Kidney (tissue), 14 donors: ENCODE data around the gene RAD21L1. TPM values are rescaled to one million over a fixed set of nuclear protein-coding genes. Genes with fewer than 3 reads are reported as not detected.
A peak's percentile ranks its signal among the peaks of the same experiment; 100 is the strongest.

Experiments
- DNase-seq, 5 donors: peaks; one replicate each; pipeline ENCODE4 v3.0.0-alpha.2; 2013 to 2020
- FAIRE-seq: peaks from 2 replicates; lab custom pipeline; 2012; peaks lifted over from hg19 to GRCh38; lab: Jason Lieb, UNC
- H3K27ac ChIP-seq, 2 donors: one replicate each; pipeline ENCODE4 v1.7.0; 2013; ENCODE audit warnings: low read depth in 2 of 2, low read length in 2 of 2, inconsistent platforms in 1 of 2
- H3K27me3 ChIP-seq: one replicate; pipeline ENCODE4 v1.7.1; 2013; ENCODE audit warnings: low read length, inconsistent platforms; ENCODE audit not compliant: control insufficient read depth, insufficient read depth
- H3K36me3 ChIP-seq, 3 donors: one replicate each; pipeline versions ENCODE4 v1.7.0 to v1.7.1; 2013; ENCODE audit warnings: low read length in 3 of 3, control low read depth in 1 of 3, inconsistent platforms in 1 of 3; ENCODE audit not compliant: insufficient read depth in 3 of 3, control insufficient read depth in 2 of 3
- H3K4me1 ChIP-seq, 3 donors: one replicate each; pipeline versions ENCODE4 v1.7.0 to v1.7.1; 2013; ENCODE audit warnings: low read length in 3 of 3, inconsistent platforms in 1 of 3, low read depth in 1 of 3; ENCODE audit not compliant: control insufficient read depth in 2 of 3, insufficient read depth in 2 of 3
- H3K4me3 ChIP-seq, 3 donors: one replicate each; pipeline versions ENCODE4 v1.7.0 to v1.8.1; 2013; ENCODE audit warnings: low read length in 3 of 3, control low read depth in 1 of 3, inconsistent platforms in 1 of 3
- H3K9ac ChIP-seq, 3 donors: one replicate each; pipeline versions ENCODE4 v1.7.0 to v1.7.1; 2013; ENCODE audit warnings: low read length in 3 of 3, control low read depth in 1 of 3, inconsistent platforms in 1 of 3
- H3K9me3 ChIP-seq, 3 donors: one replicate each; pipeline versions ENCODE4 v1.7.0 to v1.7.1; 2013; ENCODE audit warnings: low read length in 3 of 3, control low read depth in 1 of 3, inconsistent platforms in 1 of 3; ENCODE audit not compliant: control insufficient read depth in 2 of 3, insufficient read depth in 1 of 3
- intact Hi-C: fragments of 100-400 bp; cut with DNase I; formaldehyde crosslinking; loops from one replicate; pipeline ENCODE4 v1.11.1; 2022
- polyA plus RNA-seq: library from polyadenylated mRNA; stranded (reverse); fragments of 350-450 nt; fragmentation: Illumina TruSeq; extraction: RNeasy Lipid Tissue Mini Kit (QIAGEN cat#74804); gene quantifications from one replicate; pipeline ENCODE4 v1.2.3, GENCODE V29; 2014; ENCODE audit warnings: low read depth, low replicate concordance; ENCODE audit not compliant: insufficient read depth
- total RNA-seq: library from RNA; stranded (reverse); fragmentation: NEBNext Ultra II Directional; extraction: Animal tissue kit (Norgen Biotek cat#: 25700); gene quantifications from one replicate; pipeline ENCODE4 v1.2.1, GENCODE V29; 2021
- TF ChIP-seq, protein P1 (sequence below): IDR thresholded peaks from 3 replicates; pipeline ENCODE4 v1.5.1; 2012; ENCODE audit warnings: mild to moderate bottlenecking, moderate library complexity, borderline replicate concordance; ENCODE audit not compliant: insufficient read depth; ENCODE audit errors: extremely low read depth
- donor health status: control.
- donor health status: control.
- donor health status: control.
- donor health status: control.
- donor health status: control.
- donor health status: DM: yes; HTN: yes; CAD: no.
- donor health status: Normal renal cell carcinoma (clear cell type).

RAD21L1 gene
- total and polyA plus RNA-seq, 2 donors from 2014 or later: not detected

DNA sequence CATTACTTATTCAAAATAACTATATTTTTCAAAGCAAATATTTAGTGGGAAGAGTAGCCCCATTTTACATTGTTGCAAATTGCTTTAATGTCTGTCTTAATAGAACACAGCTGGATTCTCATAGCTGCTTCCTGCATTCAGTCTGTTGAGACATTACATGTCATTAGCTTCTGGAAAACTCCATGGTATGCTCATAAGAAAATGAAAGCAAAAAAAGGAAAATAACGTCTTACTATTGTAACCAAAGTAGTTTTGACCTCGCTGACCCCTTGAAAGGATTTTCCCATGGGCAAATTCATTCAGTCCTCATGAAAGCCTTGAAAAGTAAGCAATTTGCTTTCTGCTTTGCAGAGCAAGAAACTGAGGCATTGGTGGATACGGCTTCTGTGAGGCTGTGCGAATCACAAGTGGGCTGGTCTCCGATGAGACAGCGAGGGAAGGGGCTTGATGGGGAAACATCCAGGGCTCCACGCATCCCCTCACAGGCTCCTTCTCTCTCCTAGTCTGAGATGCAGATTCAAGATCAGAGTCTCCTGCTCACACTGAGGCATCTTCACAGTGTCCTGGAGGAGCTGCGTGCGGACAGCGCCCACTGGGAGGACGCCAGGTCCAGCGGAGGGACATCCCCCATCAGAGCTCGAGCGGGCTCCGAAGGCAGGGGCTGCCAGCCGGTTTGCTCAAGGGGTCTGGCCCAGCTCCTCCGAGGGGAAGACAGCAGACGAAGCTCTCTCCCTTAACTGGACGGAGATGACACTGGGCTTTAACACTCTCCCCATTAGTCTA, 19.3 kb upstream of the RAD21L1 start:
- TF ChIP-seq, protein P1, sequence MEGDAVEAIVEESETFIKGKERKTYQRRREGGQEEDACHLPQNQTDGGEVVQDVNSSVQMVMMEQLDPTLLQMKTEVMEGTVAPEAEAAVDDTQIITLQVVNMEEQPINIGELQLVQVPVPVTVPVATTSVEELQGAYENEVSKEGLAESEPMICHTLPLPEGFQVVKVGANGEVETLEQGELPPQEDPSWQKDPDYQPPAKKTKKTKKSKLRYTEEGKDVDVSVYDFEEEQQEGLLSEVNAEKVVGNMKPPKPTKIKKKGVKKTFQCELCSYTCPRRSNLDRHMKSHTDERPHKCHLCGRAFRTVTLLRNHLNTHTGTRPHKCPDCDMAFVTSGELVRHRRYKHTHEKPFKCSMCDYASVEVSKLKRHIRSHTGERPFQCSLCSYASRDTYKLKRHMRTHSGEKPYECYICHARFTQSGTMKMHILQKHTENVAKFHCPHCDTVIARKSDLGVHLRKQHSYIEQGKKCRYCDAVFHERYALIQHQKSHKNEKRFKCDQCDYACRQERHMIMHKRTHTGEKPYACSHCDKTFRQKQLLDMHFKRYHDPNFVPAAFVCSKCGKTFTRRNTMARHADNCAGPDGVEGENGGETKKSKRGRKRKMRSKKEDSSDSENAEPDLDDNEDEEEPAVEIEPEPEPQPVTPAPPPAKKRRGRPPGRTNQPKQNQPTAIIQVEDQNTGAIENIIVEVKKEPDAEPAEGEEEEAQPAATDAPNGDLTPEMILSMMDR: no peak
- peak in 1 of 5 donors; percentile 61 for DNase-seq
- peaks cover 0 to 5% (median 0%) of the 10 kb centered on the region in 3 donors for H3K4me1 ChIP-seq
- no peak overlapping the region for H3K27ac ChIP-seq
- H3K9me3 ChIP-seq: no peaks in the 10 kb centered on the region
- intact Hi-C loops: no loop called here
- no peak for FAIRE-seq
- no peak overlapping the region for H3K4me3 ChIP-seq
- no peak overlapping the region for H3K9ac ChIP-seq
- no peaks in the 10 kb centered on the region for H3K36me3 ChIP-seq
- H3K27me3 ChIP-seq: no peaks in the 10 kb centered on the region

DNA sequence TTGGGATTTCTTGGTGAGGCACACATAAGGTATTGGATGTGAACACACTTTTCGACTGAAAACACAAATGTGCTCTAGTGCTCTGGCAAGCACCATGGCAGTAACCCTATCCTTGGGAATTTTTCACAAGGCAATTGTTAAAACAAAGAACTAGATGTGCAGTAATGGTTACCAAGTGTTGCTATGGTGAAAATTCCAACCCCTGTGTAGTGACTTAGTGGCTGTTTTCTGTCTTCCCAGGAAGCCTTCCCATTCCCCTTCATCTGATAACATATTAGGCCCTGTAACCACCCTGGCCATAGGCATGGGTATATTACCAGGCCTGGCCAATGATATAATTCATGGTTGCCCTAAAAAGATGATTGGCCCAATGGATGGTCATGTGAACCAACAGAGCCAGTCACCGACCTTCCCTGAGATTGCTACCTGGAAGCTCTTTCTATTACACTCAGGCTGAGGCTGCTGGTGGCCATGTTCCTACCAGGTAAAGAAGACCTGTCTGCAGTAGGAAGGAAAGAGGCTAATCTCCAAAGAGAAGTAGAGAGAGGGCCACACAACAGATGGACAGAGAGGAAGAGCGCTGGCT, 18.5 kb upstream of the RAD21L1 start:
- Histone ChIP-seq H3K36me3 (no peaks in the 10 kb centered on the region), H3K9ac (no peak overlapping the region), H3K27ac (no peak overlapping the region), H3K4me1 (peaks cover 0 to 5% (median 0%) of the 10 kb centered on the region in 3 donors), H3K4me3 (no peak overlapping the region), H3K9me3 (no peaks in the 10 kb centered on the region), H3K27me3 (no peaks in the 10 kb centered on the region)
- FAIRE-seq (no peak), DNase-seq (no peak)
- TF ChIP-seq, protein P1: no peak
- intact Hi-C loops: no loop called here

DNA sequence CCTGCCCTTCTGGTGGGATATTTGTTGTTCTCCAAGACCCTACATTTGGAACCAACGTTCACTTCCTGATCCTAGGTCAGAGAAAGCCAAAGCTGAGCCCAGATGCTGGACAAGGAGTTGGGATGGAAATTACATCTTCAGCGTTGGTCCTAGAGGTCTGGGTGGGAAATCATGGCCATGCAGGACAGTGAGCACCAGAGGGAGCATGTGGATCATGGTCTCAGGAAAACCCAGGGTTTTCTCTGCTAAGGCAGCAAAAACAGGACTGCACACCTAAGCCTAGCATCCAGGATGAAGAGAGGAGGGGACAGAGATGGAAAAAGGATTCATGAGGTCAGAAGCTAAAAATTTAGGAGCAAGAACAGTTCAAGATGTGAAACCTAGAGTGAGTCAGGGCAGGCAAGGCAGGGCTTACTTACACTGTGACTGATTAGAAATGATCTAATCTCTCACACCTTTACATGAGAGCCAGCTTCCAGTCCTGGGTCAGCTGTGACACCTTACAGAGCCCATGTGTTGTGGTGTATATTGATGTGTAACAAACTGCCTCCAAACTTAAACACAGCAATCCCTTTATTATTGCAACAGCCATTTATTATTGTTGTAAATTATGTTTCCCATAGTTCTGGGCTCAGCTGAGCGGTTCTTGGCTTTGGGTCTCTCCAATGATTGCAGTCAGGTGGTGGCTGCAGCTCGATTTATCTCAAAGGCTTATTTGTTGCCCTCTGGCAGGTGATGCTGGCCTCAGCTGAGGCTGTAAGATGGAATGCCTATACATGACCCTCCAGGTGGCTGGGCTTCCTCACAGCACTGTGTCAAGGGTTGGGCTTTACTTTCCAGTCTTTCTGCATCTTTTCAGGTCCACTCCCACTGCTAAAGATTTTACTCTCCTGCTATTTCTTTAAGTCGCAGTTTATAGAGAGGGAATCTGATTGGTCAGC, 16.1 kb upstream of the RAD21L1 start:
- H3K27me3 ChIP-seq: no peaks in the 10 kb centered on the region
- H3K9ac ChIP-seq: no peak overlapping the region
- no peaks in the 10 kb centered on the region for H3K36me3 ChIP-seq
- H3K27ac ChIP-seq: no peak overlapping the region
- no peak for DNase-seq
- H3K4me3 ChIP-seq: no peak overlapping the region
- TF ChIP-seq, protein P1: no peak
- no peak for FAIRE-seq
- intact Hi-C loops: no loop called here
- no peaks in the 10 kb centered on the region for H3K9me3 ChIP-seq
- H3K4me1 ChIP-seq: no peaks in the 10 kb centered on the region
